NCI-H345 (cell line): ENCODE data around the gene MED17.

Experiments
- DNase-seq: peaks from one replicate; lab custom pipeline; 2025; lab: John Stamatoyannopoulos, UW

The MED17 gene

GRCh38 chr11:93849751-93850593 is 65.9 kb downstream of the MED17 start:
- peak; percentile 38 for DNase-seq

GRCh38 chr11:93850594-93851018 is 66.5 kb downstream of the MED17 start, which contains the start of gene VSTM5:
VSTM5 (minus strand) TSS chr11:93850618; CDS start chr11:93850502, 116 bp downstream.
- DNase-seq = no peak

GRCh38 chr11:93852242-93852641 is 68.2 kb downstream of the MED17 start:
- no peak for DNase-seq

GRCh38 chr11:93857413-93858120 is 73.5 kb downstream of the MED17 start:
- DNase-seq = peak; percentile 36

- no peak for DNase-seq
These were observed 74.2 kb downstream of the MED17 start for GRCh38 chr11:93858121-93858775.

GRCh38 chr11:93861808-93862207 is 77.7 kb downstream of the MED17 start:
- no peak for DNase-seq
